Cortex of kidney (tissue), 1 donor: ENCODE results near the gene ROMO1.
"Not testable (repeated sequence)": the region's sequence is repeated elsewhere in the genome, so short reads cannot be mapped to it uniquely, and the experiment has no call there.

Experiments used
- DNase-seq: peaks from one replicate; lab custom pipeline; 2025; lab: John Stamatoyannopoulos, UW

Gene ROMO1

GRCh38 chr20:35681960-35682359, 17.2 kb upstream of the ROMO1 start:
- no peak for DNase-seq

- DNase-seq: not testable (repeated sequence)
Measured at GRCh38 chr20:35685368-35685767, 13.8 kb upstream of the ROMO1 start.

GRCh38 chr20:35686872-35687271, 12.3 kb upstream of the ROMO1 start:
- DNase-seq: not testable (repeated sequence)

GRCh38 chr20:35690265-35690664, 8.9 kb upstream of the ROMO1 start:
- no peak for DNase-seq

- no peak for DNase-seq
Measured at GRCh38 chr20:35695245-35695749, 3.9 kb upstream of the ROMO1 start.

GRCh38 chr20:35695978-35696377, 3.2 kb upstream of the ROMO1 start:
- no peak for DNase-seq

GRCh38 chr20:35697696-35698297, 1.4 kb upstream of the ROMO1 start:
- no peak for DNase-seq

- no peak for DNase-seq
Measured at GRCh38 chr20:35698298-35699126, 693 bp upstream of the ROMO1 start.

- no peak for DNase-seq
Measured at GRCh38 chr20:35699957-35700624, 886 bp downstream of the ROMO1 start.

GRCh38 chr20:35700625-35701148, 1.5 kb downstream of the ROMO1 start:
- DNase-seq: no peak

GRCh38 chr20:35702051-35702823, 3.0 kb downstream of the ROMO1 start:
- DNase-seq: no peak

GRCh38 chr20:35702824-35703695, 3.9 kb downstream of the ROMO1 start:
- no peak for DNase-seq

GRCh38 chr20:35704514-35705261, 5.5 kb downstream of the ROMO1 start:
- DNase-seq: no peak

GRCh38 chr20:35705894-35706293, 6.7 kb downstream of the ROMO1 start:
- DNase-seq: not testable (repeated sequence)

- not testable (repeated sequence) for DNase-seq
Measured at GRCh38 chr20:35706591-35707529, 7.7 kb downstream of the ROMO1 start.

- no peak for DNase-seq
Measured at GRCh38 chr20:35708502-35708901, 9.3 kb downstream of the ROMO1 start.

GRCh38 chr20:35709259-35709658, 10.1 kb downstream of the ROMO1 start:
- no peak for DNase-seq

- no peak for DNase-seq
Measured at GRCh38 chr20:35710039-35710438, 10.8 kb downstream of the ROMO1 start.
